HEK293 (cell line): ENCODE results near the gene DAZAP1.

ENCODE experiments used
- BCL11A ChIP-seq: fragments of 450-650 bp; formaldehyde crosslinking; IDR thresholded peaks from 2 replicates; pipeline ENCODE4 v1.5.1; 2016; ENCODE audit warnings: low read depth, missing biosample characterization, missing genetic modification characterization
- GLIS1 ChIP-seq: fragments of 450-650 bp; formaldehyde crosslinking; IDR thresholded peaks from 2 replicates; pipeline ENCODE4 v1.5.1; 2016; ENCODE audit warnings: missing biosample characterization, missing genetic modification characterization
- HOXD13 ChIP-seq: sonication (generic); formaldehyde crosslinking; IDR thresholded peaks from 2 replicates; pipeline ENCODE4 v1.8.0; 2022; ENCODE audit warnings: missing genetic modification reagents, borderline replicate concordance
- KLF1 ChIP-seq: fragments of 450-650 bp; formaldehyde crosslinking; IDR thresholded peaks from 2 replicates; pipeline ENCODE4 v1.5.1; 2016; ENCODE audit warnings: missing biosample characterization, missing genetic modification characterization
- KLF10 ChIP-seq: fragments of 450-650 bp; IDR thresholded peaks from 2 replicates; pipeline ENCODE4 v1.5.1; 2018; ENCODE audit warnings: missing biosample characterization, mild to moderate bottlenecking, missing genetic modification characterization
- KLF7 ChIP-seq: fragments of 450-650 bp; formaldehyde crosslinking; IDR thresholded peaks from 2 replicates; pipeline ENCODE4 v1.5.1; 2016; ENCODE audit warnings: missing biosample characterization, missing genetic modification characterization, borderline replicate concordance
- KLF8 ChIP-seq: fragments of 450-650 bp; formaldehyde crosslinking; IDR thresholded peaks from 2 replicates; pipeline ENCODE4 v1.5.1; 2016; ENCODE audit warnings: missing biosample characterization, missing genetic modification characterization
- SP3 ChIP-seq: fragments of 450-650 bp; formaldehyde crosslinking; IDR thresholded peaks from 2 replicates; pipeline ENCODE4 v1.5.1; 2016; ENCODE audit warnings: missing biosample characterization, missing genetic modification characterization
- ZBTB17 ChIP-seq: fragments of 450-650 bp; formaldehyde crosslinking; IDR thresholded peaks from 2 replicates; pipeline ENCODE4 v1.5.1; 2016; ENCODE audit warnings: missing biosample characterization, missing genetic modification characterization
- ZBTB48 ChIP-seq: fragments of 450-650 bp; formaldehyde crosslinking; IDR thresholded peaks from 2 replicates; pipeline ENCODE4 v1.5.1; 2016; ENCODE audit warnings: missing biosample characterization, missing genetic modification characterization
- ZNF184 ChIP-seq: fragments of 450-650 bp; IDR thresholded peaks from 2 replicates; pipeline ENCODE4 v1.5.1; 2018; ENCODE audit warnings: missing biosample characterization, mild to moderate bottlenecking, missing genetic modification characterization
- ZNF202 ChIP-seq: fragments of 450-650 bp; formaldehyde crosslinking; IDR thresholded peaks from 2 replicates; pipeline ENCODE4 v1.5.1; 2016; ENCODE audit warnings: missing biosample characterization, missing genetic modification characterization, borderline replicate concordance
- ZNF211 ChIP-seq: fragments of 450-650 bp; formaldehyde crosslinking; IDR thresholded peaks from 2 replicates; pipeline ENCODE4 v1.5.1; 2016; ENCODE audit warnings: low read depth, missing biosample characterization, missing genetic modification characterization
- ZNF324 ChIP-seq: fragments of 450-650 bp; formaldehyde crosslinking; IDR thresholded peaks from 2 replicates; pipeline ENCODE4 v1.5.1; 2016; ENCODE audit warnings: missing biosample characterization, missing genetic modification characterization
- ZNF600 ChIP-seq: fragments of 450-650 bp; formaldehyde crosslinking; IDR thresholded peaks from 2 replicates; pipeline ENCODE4 v1.5.1; 2016; ENCODE audit warnings: missing biosample characterization, missing genetic modification characterization
- ZNF76 ChIP-seq: fragments of 450-650 bp; formaldehyde crosslinking; IDR thresholded peaks from 2 replicates; pipeline ENCODE4; 2016; ENCODE audit warnings: low read depth, missing biosample characterization, missing genetic modification characterization, borderline replicate concordance
- ZSCAN30 ChIP-seq: fragments of 450-650 bp; IDR thresholded peaks from 2 replicates; pipeline ENCODE4 v1.5.1; 2018; ENCODE audit warnings: missing biosample characterization, mild to moderate bottlenecking, missing genetic modification characterization, moderate library complexity
- TF ChIP-seq, protein P1 (sequence below): fragments of 450-650 bp; formaldehyde crosslinking; IDR thresholded peaks from 2 replicates; pipeline ENCODE4 v1.5.1; 2016; ENCODE audit warnings: missing biosample characterization, missing genetic modification characterization
- TF ChIP-seq, protein P2 (sequence below): fragments of 450-650 bp; formaldehyde crosslinking; IDR thresholded peaks from 2 replicates; pipeline ENCODE4 v1.5.1; 2016; ENCODE audit warnings: missing biosample characterization, missing genetic modification characterization
- TF ChIP-seq, protein P3 (sequence below): fragments of 450-650 bp; formaldehyde crosslinking; IDR thresholded peaks from 2 replicates; pipeline ENCODE4 v1.5.1; 2016; ENCODE audit warnings: missing biosample characterization, missing genetic modification characterization
- TF ChIP-seq, protein P4 (sequence below): fragments of 450-650 bp; formaldehyde crosslinking; IDR thresholded peaks from 2 replicates; pipeline ENCODE4 v1.5.1; 2016; ENCODE audit warnings: missing biosample characterization, missing genetic modification characterization
- TF ChIP-seq, protein P5 (sequence below): fragments of 450-650 bp; formaldehyde crosslinking; IDR thresholded peaks from 2 replicates; pipeline ENCODE4 v1.5.1; 2016; ENCODE audit warnings: missing biosample characterization, missing genetic modification characterization
- TF ChIP-seq, protein P6 (sequence below): fragments of 450-650 bp; formaldehyde crosslinking; IDR thresholded peaks from 2 replicates; pipeline ENCODE4 v1.5.1; 2016; ENCODE audit warnings: missing biosample characterization, missing genetic modification characterization
- TF ChIP-seq, protein P7 (sequence below): fragments of 450-650 bp; formaldehyde crosslinking; IDR thresholded peaks from 2 replicates; pipeline ENCODE4 v1.5.1; 2016; ENCODE audit warnings: missing biosample characterization, missing genetic modification characterization
- TF ChIP-seq, protein P8 (sequence below): fragments of 450-650 bp; formaldehyde crosslinking; IDR thresholded peaks from 2 replicates; pipeline ENCODE4 v1.5.1; 2017; ENCODE audit warnings: missing biosample characterization, missing genetic modification characterization

The DAZAP1 gene

DNA sequence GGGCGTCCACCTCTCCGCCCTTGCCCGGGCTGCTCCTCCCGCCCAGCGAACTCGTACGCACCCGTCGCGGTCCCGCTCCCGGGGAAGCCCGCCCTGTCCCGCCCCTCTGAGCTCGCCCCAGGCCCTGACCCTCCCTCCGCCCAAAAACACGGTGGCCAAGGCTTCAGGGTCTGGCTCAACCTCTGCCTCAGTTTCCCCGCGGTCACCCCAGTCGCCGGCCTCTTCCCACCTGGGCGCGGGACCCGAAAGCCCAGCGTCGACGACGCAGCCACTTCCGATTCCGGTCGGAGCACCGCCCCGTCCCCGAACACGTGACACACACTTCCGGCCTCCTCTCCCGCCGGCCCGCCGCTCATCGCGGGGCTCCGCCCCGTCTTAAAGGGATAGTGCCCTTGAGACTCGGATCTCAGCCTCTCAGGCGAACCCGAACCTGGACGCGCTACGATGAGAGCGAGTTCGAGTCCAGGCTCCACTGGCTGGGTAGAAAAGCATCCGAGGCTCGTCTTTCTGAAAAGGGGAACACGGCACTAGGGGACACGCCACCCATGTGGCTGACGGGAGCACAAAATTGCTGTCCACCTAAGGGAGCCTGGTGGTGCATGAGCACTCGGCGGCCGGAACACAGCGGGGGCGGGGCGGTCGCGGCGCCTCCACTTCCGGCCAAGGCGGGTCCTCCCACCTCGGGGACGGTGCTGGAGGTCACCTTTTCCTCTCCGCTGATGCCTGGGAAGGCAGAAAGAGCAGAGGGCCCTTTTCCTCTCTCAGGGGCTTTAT lies 71.7 kb downstream of the DAZAP1 start, which contains the start of gene C19orf25 (continued):
- TF ChIP-seq ZBTB17 (tag by site-specific recombination) (peak; percentile 93), ZNF600 (tag by site-specific recombination) (peak; percentile 71; the same call in 1 of the 2 replicates), KLF7 (tag by site-specific recombination) (peak; percentile 56; the same call in 1 of the 2 replicates), KLF10 (tag by site-specific recombination) (peak; percentile 70), HOXD13 (CRISPR knock-in tag) (no peak), ZNF324 (tag by site-specific recombination) (0 out of 2 replicates have a peak, but pooled peaks have one; percentile 75), GLIS1 (tag by site-specific recombination) (peak; percentile 73), ZNF76 (tag by site-specific recombination) (peak; percentile 66; the same call in 1 of the 2 replicates), KLF8 (tag by site-specific recombination) (peak; percentile 82), SP3 (tag by site-specific recombination) (peak; percentile 96), ZBTB48 (tag by site-specific recombination) (peak; percentile 86), ZNF211 (tag by site-specific recombination) (no peak), BCL11A (tag by site-specific recombination) (peak; percentile 66; the same call in 1 of the 2 replicates), ZNF184 (tag by site-specific recombination) (peak; percentile 63), ZSCAN30 (tag by site-specific recombination) (peak; percentile 85; the same call in 1 of the 2 replicates), KLF1 (tag by site-specific recombination) (peak; percentile 55), ZNF202 (no peak)
- TF ChIP-seq, protein P1, sequence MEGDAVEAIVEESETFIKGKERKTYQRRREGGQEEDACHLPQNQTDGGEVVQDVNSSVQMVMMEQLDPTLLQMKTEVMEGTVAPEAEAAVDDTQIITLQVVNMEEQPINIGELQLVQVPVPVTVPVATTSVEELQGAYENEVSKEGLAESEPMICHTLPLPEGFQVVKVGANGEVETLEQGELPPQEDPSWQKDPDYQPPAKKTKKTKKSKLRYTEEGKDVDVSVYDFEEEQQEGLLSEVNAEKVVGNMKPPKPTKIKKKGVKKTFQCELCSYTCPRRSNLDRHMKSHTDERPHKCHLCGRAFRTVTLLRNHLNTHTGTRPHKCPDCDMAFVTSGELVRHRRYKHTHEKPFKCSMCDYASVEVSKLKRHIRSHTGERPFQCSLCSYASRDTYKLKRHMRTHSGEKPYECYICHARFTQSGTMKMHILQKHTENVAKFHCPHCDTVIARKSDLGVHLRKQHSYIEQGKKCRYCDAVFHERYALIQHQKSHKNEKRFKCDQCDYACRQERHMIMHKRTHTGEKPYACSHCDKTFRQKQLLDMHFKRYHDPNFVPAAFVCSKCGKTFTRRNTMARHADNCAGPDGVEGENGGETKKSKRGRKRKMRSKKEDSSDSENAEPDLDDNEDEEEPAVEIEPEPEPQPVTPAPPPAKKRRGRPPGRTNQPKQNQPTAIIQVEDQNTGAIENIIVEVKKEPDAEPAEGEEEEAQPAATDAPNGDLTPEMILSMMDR (tag by site-specific recombination) = 0 out of 2 replicates have a peak, but pooled peaks have one; percentile 11
- TF ChIP-seq, protein P2, sequence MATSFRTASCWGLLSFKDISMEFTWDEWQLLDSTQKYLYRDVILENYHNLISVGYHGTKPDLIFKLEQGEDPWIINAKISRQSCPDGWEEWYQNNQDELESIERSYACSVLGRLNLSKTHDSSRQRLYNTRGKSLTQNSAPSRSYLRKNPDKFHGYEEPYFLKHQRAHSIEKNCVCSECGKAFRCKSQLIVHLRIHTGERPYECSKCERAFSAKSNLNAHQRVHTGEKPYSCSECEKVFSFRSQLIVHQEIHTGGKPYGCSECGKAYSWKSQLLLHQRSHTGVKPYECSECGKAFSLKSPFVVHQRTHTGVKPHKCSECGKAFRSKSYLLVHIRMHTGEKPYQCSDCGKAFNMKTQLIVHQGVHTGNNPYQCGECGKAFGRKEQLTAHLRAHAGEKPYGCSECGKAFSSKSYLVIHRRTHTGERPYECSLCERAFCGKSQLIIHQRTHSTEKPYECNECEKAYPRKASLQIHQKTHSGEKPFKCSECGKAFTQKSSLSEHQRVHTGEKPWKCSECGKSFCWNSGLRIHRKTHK = no peak
- TF ChIP-seq, protein P3, sequence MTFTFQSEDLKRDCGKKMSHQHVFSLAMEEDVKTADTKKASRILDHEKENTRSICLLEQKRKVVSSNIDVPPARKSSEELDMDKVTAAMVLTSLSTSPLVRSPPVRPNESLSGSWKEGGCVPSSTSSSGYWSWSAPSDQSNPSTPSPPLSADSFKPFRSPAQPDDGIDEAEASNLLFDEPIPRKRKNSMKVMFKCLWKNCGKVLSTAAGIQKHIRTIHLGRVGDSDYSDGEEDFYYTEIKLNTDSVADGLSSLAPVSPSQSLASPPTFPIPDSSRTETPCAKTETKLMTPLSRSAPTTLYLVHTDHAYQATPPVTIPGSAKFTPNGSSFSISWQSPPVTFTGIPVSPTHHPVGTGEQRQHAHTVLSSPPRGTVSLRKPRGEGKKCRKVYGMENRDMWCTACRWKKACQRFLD (tag by site-specific recombination) = no peak
- TF ChIP-seq, protein P4, sequence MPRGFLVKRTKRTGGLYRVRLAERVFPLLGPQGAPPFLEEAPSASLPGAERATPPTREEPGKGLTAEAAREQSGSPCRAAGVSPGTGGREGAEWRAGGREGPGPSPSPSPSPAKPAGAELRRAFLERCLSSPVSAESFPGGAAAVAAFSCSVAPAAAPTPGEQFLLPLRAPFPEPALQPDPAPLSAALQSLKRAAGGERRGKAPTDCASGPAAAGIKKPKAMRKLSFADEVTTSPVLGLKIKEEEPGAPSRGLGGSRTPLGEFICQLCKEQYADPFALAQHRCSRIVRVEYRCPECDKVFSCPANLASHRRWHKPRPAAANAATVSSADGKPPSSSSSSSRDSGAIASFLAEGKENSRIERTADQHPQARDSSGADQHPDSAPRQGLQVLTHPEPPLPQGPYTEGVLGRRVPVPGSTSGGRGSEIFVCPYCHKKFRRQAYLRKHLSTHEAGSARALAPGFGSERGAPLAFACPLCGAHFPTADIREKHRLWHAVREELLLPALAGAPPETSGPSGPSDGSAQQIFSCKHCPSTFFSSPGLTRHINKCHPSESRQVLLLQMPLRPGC (tag by site-specific recombination) = no peak
- TF ChIP-seq, protein P5, sequence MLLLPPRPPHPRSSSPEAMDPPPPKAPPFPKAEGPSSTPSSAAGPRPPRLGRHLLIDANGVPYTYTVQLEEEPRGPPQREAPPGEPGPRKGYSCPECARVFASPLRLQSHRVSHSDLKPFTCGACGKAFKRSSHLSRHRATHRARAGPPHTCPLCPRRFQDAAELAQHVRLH (tag by site-specific recombination) = peak; percentile 81; the same call in 1 of the 2 replicates
- TF ChIP-seq, protein P6, sequence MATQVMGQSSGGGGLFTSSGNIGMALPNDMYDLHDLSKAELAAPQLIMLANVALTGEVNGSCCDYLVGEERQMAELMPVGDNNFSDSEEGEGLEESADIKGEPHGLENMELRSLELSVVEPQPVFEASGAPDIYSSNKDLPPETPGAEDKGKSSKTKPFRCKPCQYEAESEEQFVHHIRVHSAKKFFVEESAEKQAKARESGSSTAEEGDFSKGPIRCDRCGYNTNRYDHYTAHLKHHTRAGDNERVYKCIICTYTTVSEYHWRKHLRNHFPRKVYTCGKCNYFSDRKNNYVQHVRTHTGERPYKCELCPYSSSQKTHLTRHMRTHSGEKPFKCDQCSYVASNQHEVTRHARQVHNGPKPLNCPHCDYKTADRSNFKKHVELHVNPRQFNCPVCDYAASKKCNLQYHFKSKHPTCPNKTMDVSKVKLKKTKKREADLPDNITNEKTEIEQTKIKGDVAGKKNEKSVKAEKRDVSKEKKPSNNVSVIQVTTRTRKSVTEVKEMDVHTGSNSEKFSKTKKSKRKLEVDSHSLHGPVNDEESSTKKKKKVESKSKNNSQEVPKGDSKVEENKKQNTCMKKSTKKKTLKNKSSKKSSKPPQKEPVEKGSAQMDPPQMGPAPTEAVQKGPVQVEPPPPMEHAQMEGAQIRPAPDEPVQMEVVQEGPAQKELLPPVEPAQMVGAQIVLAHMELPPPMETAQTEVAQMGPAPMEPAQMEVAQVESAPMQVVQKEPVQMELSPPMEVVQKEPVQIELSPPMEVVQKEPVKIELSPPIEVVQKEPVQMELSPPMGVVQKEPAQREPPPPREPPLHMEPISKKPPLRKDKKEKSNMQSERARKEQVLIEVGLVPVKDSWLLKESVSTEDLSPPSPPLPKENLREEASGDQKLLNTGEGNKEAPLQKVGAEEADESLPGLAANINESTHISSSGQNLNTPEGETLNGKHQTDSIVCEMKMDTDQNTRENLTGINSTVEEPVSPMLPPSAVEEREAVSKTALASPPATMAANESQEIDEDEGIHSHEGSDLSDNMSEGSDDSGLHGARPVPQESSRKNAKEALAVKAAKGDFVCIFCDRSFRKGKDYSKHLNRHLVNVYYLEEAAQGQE (tag by site-specific recombination) = peak; percentile 85
- TF ChIP-seq, protein P7, sequence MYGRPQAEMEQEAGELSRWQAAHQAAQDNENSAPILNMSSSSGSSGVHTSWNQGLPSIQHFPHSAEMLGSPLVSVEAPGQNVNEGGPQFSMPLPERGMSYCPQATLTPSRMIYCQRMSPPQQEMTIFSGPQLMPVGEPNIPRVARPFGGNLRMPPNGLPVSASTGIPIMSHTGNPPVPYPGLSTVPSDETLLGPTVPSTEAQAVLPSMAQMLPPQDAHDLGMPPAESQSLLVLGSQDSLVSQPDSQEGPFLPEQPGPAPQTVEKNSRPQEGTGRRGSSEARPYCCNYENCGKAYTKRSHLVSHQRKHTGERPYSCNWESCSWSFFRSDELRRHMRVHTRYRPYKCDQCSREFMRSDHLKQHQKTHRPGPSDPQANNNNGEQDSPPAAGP (tag by site-specific recombination) = peak; percentile 77
- TF ChIP-seq, protein P8, sequence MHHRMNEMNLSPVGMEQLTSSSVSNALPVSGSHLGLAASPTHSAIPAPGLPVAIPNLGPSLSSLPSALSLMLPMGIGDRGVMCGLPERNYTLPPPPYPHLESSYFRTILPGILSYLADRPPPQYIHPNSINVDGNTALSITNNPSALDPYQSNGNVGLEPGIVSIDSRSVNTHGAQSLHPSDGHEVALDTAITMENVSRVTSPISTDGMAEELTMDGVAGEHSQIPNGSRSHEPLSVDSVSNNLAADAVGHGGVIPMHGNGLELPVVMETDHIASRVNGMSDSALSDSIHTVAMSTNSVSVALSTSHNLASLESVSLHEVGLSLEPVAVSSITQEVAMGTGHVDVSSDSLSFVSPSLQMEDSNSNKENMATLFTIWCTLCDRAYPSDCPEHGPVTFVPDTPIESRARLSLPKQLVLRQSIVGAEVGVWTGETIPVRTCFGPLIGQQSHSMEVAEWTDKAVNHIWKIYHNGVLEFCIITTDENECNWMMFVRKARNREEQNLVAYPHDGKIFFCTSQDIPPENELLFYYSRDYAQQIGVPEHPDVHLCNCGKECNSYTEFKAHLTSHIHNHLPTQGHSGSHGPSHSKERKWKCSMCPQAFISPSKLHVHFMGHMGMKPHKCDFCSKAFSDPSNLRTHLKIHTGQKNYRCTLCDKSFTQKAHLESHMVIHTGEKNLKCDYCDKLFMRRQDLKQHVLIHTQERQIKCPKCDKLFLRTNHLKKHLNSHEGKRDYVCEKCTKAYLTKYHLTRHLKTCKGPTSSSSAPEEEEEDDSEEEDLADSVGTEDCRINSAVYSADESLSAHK (tag by site-specific recombination) = peak; percentile 5; the same call in 1 of the 2 replicates
